ENCODE measurements around the gene DLG5. TPM values are rescaled to one million over a fixed set of nuclear protein-coding genes. Genes with fewer than 3 reads are reported as not detected.

DLG5 gene
- total and polyA plus RNA-seq, 10 of the 15 experiments (the other 5 are each of a cell fraction or from before 2014, with no cell fraction given) = 0.18 to 6.6 (median 2.7) TPM

GRCh38 chr10:77796311-77796915, 130.1 kb downstream of the DLG5 start:
- no TSS peak for BruUV-seq (replicated peaks)
- ChIA-PET RAD21 (ENCODE audit: unreplicated experiment) (no interaction called here), SMC1A (ENCODE audit: uncharacterized antibody, unreplicated experiment) (no interaction called here), POLR2A (no interaction called here), CTCF (interaction anchor here (1.0 kb wide), 1 partner anchor 85 kb away, joined by 3 read pairs; no protein-coding TSS in a partner anchor)
- Histone ChIP-seq H3K27ac (ENCODE audit: control insufficient read depth, insufficient read depth) (no peak overlapping the region), H3K27me3 (replicated peaks in 1 of 2; ENCODE audit: control insufficient read depth in 2 of 2, insufficient read depth in 2 of 2, low read length in 1 of 2) (no peaks in the 10 kb centered on the region), H3K9ac (ENCODE audit: control insufficient read depth, insufficient read depth, low read length) (no peak overlapping the region), H3K9me3 (replicated peaks; ENCODE audit: control insufficient read depth, insufficient read depth, low read length) (no peaks in the 10 kb centered on the region), H2AFZ (ENCODE audit: control insufficient read depth, low read depth, low read length) (no peak overlapping the region), H3K4me3 (no peak overlapping the region), H3K4me2 (ENCODE audit: control insufficient read depth, insufficient read depth) (no peak overlapping the region), H3K4me1 (ENCODE audit: control insufficient read depth, insufficient read depth, low read length) (peaks cover under 1% of the 10 kb centered on the region), H4K20me1 (ENCODE audit: control insufficient read depth, insufficient read depth) (no peaks in the 10 kb centered on the region; the same call in 1 of the 2 replicates), H3K79me2 (ENCODE audit: control insufficient read depth, insufficient read depth, low read length) (no peaks in the 10 kb centered on the region), H3K36me3 (ENCODE audit: control insufficient read depth in 2 of 2, insufficient read depth in 2 of 2, low read length in 1 of 2) (peaks cover 0 to 7% of the 10 kb centered on the region in 2 experiments; a peak in 3 of 4 replicates)
- WGBS (ENCODE audit: insufficient coverage, insufficient replicate concordance, low lambda C conversion rate, missing lambda C conversion rate) = 45% methylated on average over 16 of the region's 16 CpGs
- intact Hi-C loops (cut with micrococcal nuclease; ENCODE audit: unreplicated experiment) (no loop called here), in situ Hi-C loops (cut with MboI) (no loop called here)
- TF ChIP-seq BMI1 (IDR thresholded peaks at IDR 0.05; ENCODE audit: borderline replicate concordance) (no peak), HDAC6 (IDR thresholded peaks at IDR 0.05; ENCODE audit: unreplicated experiment) (no peak), RELA (IDR thresholded peaks at IDR 0.05; ENCODE audit: borderline replicate concordance, partially characterized antibody) (no peak), SIX5 (IDR thresholded peaks at IDR 0.05; ENCODE audit: low read depth, low read length, severe bottlenecking) (no peak), TBL1XR1 (IDR thresholded peaks at IDR 0.05; ENCODE audit: low read depth, low read length) (no peak), MYC (IDR thresholded peaks at IDR 0.05; ENCODE audit: insufficient read depth, insufficient read length, insufficient replicate concordance, low read length, severe bottlenecking) (no peak), PAX8 (IDR thresholded peaks at IDR 0.05) (no peak), ELK1 (IDR thresholded peaks at IDR 0.05; ENCODE audit: low read depth, low read length) (no peak), ZNF274 (IDR thresholded peaks at IDR 0.05; ENCODE audit: insufficient read depth, insufficient read length) (no peak), SPI1 (IDR thresholded peaks at IDR 0.05; ENCODE audit: borderline replicate concordance, insufficient read depth, low read depth, low read length) (no peak), CBFB (IDR thresholded peaks at IDR 0.05; ENCODE audit: low read depth) (no peak), EP300 (IDR thresholded peaks at IDR 0.05; ENCODE audit: borderline replicate concordance in 1 of 2, control insufficient read depth in 1 of 2, low read depth in 2 of 2, low read length in 2 of 2) (no peak), SUZ12 (IDR thresholded peaks at IDR 0.05; ENCODE audit: unreplicated experiment) (no peak)
- TF ChIP-seq, protein P1, sequence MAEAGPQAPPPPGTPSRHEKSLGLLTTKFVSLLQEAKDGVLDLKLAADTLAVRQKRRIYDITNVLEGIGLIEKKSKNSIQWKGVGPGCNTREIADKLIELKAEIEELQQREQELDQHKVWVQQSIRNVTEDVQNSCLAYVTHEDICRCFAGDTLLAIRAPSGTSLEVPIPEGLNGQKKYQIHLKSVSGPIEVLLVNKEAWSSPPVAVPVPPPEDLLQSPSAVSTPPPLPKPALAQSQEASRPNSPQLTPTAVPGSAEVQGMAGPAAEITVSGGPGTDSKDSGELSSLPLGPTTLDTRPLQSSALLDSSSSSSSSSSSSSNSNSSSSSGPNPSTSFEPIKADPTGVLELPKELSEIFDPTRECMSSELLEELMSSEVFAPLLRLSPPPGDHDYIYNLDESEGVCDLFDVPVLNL (IDR thresholded peaks at IDR 0.05; ENCODE audit: low read depth, low read length) = no peak
- DNase-seq (ENCODE audit: low read depth, low spot score) (no peak), ATAC-seq (no peak), FAIRE-seq (no peak)
